Measurements from ENCODE around the gene GLIS2.

GLIS2 gene

GRCh38 chr16:4354512-4355409, 38.9 kb downstream of the GLIS2 start:
- no peak for FAIRE-seq

- no peak for FAIRE-seq
These were observed 41.0 kb downstream of the GLIS2 start for GRCh38 chr16:4356820-4357219.

- no peak for FAIRE-seq
These were observed 42.4 kb downstream of the GLIS2 start for GRCh38 chr16:4358236-4358635.

GRCh38 chr16:4358831-4359561, 43.1 kb downstream of the GLIS2 start:
- FAIRE-seq = no peak

GRCh38 chr16:4359914-4360313, 44.0 kb downstream of the GLIS2 start:
- no peak for FAIRE-seq

GRCh38 chr16:4360538-4361021, 44.7 kb downstream of the GLIS2 start:
- FAIRE-seq = no peak

GRCh38 chr16:4361033-4361943, 45.4 kb downstream of the GLIS2 start:
- no peak for FAIRE-seq

- no peak for FAIRE-seq
These were observed 46.1 kb downstream of the GLIS2 start for GRCh38 chr16:4361944-4362311.

- no peak for FAIRE-seq
These were observed 46.7 kb downstream of the GLIS2 start for GRCh38 chr16:4362476-4363135.

GRCh38 chr16:4364196-4365013, 48.5 kb downstream of the GLIS2 start:
- FAIRE-seq = no peak

GRCh38 chr16:4365014-4365406, 49.1 kb downstream of the GLIS2 start:
- FAIRE-seq = no peak

GRCh38 chr16:4365615-4366014, 49.7 kb downstream of the GLIS2 start:
- FAIRE-seq = no peak

GRCh38 chr16:4366016-4366415, 50.1 kb downstream of the GLIS2 start:
- FAIRE-seq = no peak

GRCh38 chr16:4367393-4367856, 51.6 kb downstream of the GLIS2 start:
- FAIRE-seq = no peak

GRCh38 chr16:4369007-4369733, 53.3 kb downstream of the GLIS2 start:
- no peak for FAIRE-seq

GRCh38 chr16:4370151-4370550, 54.3 kb downstream of the GLIS2 start:
- no peak for FAIRE-seq

GRCh38 chr16:4370570-4371356, 54.9 kb downstream of the GLIS2 start:
- no peak for FAIRE-seq

GRCh38 chr16:4371357-4372000, 55.6 kb downstream of the GLIS2 start, which contains the start of gene VASN:
Gene VASN (plus strand): TSS chr16:4371848. CDS start chr16:4380878, 9,030 bp downstream.
- no peak for FAIRE-seq

- no peak for FAIRE-seq
These were observed 56.2 kb downstream of the GLIS2 start for GRCh38 chr16:4372001-4372577.
